HG02973 (cell line): ENCODE results near the gene POC1A.
A peak's percentile ranks its signal among the peaks of the same experiment; 100 is the strongest.

ENCODE experiments used
- ATAC-seq: cut with Tn5 transposase; IDR thresholded peaks from one replicate; pipeline ENCODE4 v1.9.1; 2021; ENCODE audit warnings: moderate library complexity; ENCODE audit not compliant: unreplicated experiment

The POC1A gene

DNA sequence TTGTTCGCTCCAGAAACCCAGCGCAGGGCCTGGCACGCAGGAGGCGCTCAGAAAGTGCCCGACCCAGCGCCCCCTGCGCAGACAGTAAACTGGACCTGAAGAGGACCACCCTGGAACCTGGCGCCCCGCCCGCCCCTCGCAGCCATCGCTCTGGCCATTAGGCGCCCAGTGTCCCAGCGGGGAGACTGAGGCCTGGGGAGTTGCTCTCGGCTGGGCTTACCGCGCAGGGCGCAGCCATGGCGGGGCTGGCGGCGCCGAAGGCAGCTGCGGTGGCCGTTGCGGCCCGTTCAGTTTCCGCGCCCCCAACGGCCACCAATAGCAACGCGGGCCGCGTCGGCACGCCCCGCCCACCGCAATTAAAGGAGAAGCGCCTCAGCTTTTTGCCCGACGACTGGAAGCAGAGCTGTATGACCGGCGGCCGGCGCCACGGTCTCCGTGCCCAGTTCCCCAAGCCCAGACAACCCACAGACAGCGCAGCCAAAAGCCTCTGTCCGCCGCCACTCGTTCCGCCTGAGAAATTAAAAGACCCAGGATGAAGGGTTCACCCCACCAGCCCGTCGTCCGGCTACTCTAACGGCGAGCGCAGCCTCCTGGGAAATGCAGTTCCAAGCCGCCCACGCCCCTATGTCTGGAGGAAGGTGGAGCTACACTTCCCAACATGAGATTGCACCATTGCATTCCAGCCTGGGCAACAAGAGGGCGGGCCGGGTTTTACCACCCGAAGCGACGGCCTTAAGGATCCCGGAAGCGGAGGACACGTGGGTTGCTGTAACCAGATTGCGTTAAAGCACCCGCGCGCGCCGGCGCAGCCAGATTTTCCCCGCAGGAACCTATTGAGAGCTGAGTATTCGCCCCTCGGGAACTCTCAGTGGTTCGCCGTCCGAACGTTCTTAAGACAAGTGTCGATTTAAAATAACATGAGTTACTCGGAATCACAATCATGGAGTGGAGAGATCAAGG, at the start of gene POC1A:
TSS of gene POC1A (minus strand) at position 289 of the 960 bp plus-strand sequence. CDS start at position 238, 51 bp downstream.
- peak; percentile 72 for ATAC-seq

DNA sequence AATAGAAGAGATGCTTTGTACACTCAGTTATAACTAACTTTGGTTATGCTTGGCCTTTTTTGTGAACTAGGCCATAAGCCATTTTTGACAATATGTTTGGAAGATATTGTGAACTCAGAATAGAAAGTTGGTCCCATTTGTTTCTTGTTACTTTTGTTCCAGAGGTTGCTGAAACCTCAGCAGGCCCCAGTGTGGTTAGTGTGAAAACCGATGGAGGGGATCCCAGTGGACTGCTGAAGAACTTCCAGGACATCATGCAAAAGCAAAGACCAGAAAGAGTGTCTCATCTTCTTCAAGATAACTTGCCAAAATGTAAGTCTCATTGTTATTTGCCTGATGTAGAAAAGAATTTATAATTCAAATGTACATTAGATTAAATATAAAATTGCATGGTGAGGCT, 49.5 kb upstream of the POC1A start:
- no peak for ATAC-seq

DNA sequence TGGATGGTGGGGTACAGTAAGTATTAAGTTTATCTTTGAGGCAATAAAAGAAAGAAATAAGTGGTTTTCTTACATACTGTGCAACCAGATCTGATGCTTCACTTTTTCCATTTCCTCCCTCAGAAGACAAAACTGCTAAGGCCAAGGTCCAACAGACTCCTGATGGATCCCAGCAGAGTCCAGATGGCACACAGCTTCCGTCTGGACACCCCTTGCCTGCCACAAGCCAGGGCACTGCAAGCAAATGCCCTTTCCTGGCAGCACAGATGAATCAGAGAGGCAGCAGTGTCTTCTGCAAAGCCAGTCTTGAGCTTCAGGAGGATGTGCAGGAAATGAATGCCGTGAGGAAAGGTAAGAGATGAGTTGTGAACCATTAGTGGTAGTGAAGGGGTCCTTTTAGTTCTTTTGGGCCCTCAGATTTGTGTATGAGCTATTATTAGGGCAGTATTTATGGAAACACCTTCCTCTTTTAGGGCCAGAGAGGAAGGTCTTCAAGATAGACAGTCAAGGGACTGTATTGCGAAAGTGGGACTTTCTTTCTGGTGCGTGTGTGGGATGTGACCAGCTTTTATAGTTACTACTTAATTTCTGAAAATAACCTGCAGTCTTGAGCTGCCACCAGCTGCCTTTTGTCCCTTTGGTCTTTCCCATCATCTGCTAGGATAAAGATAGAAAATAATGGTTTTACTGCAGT, 48.3 kb upstream of the POC1A start:
- no peak for ATAC-seq

GRCh38 chr3:52200981-52201679, 46.9 kb upstream of the POC1A start:
- no peak for ATAC-seq

DNA sequence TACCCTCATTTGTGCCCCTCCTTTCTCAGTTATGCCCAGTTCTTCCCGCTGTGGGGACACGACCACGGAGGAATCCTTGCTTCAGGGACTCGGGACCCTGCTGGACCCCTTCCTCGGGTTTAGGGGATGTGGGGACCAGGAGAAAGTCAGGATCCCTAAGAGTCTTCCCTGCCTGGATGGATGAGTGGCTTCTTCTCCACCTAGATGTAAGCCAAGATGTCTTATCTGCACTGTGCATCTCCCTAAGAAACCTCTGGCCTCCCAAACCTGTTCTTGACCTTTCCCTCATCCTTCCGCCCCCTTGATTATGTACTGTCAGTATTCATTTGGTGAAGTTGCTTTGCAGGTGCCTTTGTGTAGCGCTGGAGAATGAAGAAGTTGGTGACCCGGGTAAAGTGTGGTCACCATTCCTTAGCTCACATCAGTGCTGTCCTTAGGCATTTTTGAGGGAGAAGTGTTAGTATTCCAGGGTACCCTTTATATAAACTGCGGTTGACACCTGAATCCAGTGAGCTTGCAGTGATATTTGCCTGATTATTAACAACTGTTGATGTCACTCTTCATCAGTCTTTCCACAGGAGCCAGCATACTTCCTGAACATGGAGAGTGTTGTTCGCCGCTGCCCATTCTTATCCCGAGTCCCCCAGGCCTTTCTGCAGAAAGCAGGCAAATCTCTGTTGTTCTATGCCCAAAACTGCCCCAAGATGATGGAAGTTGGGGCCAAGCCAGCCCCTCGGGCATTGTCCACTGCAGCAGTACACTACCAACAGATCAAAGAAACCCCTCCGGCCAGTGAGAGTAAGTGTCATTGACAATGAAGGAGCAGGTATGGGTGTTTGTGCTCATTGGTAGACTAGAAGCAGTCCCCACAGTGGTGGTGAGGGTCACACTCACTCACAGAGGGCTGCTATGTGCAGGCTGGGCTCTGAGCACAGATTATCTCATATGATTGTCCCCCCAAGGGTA, 44.7 kb upstream of the POC1A start:
- ATAC-seq, result no peak

DNA sequence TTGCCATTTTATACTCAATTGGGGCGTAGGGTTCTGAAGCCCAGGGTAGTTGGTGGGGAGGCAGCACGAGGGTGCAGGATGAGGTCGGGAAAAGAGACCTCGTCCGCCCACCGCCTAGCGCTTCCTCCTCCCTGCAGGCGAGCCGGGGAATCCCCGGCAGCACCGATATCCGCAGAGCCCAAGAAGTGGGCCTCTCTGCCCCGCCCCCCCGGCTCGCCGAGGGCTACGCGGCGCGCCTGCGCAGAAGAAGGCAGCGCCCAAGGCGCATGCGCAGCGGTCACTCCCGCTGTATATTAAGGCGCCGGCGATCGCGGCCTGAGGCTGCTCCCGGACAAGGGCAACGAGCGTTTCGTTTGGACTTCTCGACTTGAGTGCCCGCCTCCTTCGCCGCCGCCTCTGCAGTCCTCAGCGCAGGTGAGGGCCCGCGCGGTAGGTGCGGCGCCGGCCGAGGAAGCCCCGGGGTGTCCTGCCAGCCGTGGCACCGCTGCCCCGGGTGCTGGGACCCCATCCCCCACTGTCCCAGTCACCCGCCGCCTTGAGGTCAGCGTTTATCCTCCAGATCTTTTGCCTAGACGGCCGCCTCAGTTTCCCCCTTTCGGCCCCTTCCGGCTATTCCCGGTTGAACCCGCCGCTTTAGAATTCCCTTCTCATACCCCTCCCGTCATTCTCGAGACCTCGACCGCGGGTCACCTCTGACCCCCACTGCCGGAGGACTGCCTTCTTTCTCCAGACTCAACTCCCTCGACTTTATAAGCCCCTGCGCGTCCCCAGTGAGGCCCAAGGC, 43.8 kb upstream of the POC1A start, which contains the start of gene ALAS1:
TSS of gene ALAS1 (plus strand) at position 319 of the 784 bp plus-strand sequence. CDS start 1,082 bp downstream, outside the sequence.
- peak; percentile 74 for ATAC-seq

- no peak for ATAC-seq
Measured at GRCh38 chr3:52197499-52197841, 43.2 kb upstream of the POC1A start.

GRCh38 chr3:52196977-52197376, 42.8 kb upstream of the POC1A start:
- no peak for ATAC-seq

- no peak for ATAC-seq
Measured at GRCh38 chr3:52195823-52196331, 41.7 kb upstream of the POC1A start.

DNA sequence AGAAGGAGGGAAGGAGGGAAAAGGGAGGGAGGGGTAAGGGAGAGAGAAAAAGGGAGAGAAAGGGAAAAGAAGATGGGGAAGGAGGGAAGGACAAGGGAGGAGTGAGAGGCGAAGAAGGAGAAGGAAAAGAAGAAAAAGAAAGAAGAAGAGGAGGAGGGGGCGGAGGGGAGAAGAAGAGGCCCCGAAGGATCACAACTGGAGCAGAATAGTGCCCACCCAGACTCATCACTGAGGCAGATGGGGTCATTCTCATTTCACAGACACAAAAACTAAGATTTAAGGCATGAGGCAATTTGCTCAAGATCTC, 41.0 kb upstream of the POC1A start:
- ATAC-seq, result no peak

DNA sequence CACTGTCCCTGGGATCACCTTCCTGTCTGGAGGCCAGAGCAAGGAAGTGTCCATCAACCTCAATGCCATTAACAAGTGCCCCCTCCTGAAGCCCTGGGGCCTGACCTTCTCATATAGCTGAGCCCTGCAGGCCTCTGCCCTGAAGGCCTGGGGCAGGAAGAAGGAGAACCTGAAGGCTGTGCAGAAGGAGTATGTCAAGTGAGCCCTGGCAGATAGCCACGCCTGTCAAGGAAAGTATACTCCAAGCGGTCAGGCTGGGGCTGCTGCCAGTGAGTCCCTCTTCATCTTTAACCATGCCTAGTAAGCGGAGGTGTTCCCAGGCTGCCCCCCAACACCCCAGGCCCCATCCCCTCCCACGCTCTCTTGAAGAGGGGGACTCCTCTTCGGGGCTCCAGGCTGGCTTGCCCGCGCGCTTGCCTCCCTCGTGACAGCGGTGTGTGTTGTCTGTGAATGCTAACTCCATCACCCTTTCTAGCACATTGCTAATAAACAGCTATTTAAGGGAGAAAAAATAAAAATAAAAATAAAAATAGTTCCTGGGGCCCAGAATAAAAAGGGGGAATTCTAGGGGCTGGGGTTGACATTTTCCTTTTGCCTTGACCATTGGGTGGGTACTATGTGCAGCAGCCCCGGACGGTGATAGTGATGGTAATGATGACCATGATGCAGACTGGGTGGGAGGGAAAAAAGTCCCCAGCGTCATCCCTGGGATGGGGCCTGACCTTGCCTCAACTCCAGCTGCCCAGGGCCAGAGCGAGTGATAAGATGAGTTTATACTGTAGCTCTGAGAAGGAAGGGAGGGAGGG, 40.5 kb upstream of the POC1A start:
- ATAC-seq, result no peak

GRCh38 chr3:52193065-52193464, 38.8 kb upstream of the POC1A start:
- ATAC-seq, result no peak

- ATAC-seq, result no peak
Measured at GRCh38 chr3:52191663-52192062, 37.4 kb upstream of the POC1A start.

- no peak for ATAC-seq
Measured at GRCh38 chr3:52190294-52191074, 36.3 kb upstream of the POC1A start.

- no peak for ATAC-seq
Measured at GRCh38 chr3:52188556-52188955, 34.3 kb upstream of the POC1A start.

DNA sequence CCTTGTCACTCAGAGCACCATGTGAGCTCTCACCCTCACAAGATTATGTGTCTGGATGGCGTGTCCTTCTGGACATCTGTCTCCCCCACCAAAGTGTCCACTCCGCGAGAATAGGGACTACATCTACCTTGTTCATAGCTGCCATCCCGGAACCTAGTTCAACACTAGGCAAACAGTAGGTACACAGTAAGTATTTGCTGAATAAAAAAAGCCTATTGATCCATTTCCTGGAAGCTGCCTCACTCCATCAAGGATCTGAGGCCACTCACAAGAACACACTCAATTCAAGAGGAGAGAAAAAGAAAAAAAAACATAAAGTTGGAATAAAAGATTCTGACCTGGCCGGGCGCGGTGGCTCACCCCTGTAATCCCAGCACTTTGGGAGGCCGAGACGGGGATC, 32.5 kb upstream of the POC1A start:
- no peak for ATAC-seq

DNA sequence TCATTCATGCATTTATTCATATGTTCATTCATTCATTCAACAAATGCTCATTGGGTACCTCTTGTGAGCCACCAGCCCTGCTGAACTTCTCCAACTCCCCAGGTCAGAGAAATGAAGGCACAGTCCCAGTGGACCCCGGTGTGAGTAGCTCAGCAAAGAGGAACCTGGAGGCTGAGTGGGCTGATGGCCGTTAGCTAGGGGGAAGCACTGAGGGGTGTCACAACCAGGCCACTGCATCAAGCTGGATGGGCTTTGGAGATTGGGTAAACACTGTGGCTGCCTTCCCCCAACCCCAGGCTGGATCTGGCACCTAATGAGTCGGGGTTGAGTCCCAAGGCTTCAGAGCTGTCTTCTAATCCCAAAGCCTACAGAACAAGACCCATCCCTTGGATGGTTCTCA, 31.6 kb upstream of the POC1A start:
- ATAC-seq, result no peak

GRCh38 chr3:52185311-52185710, 31.1 kb upstream of the POC1A start:
- ATAC-seq, result no peak
